HEK293 (cell line): ENCODE data around the gene PRX.

Experiments
- CTCF ChIA-PET: fragments of 350-600 bp; formaldehyde crosslinking; extraction: SDS; loops from one replicate; lab custom pipeline; 2021; ENCODE audit warnings: antibody characterized with exemption; lab: Yijun Ruan, JAX
- POLR2A ChIA-PET: fragments of 300-600 bp; formaldehyde crosslinking; extraction: SDS; loops from one replicate; lab custom pipeline; 2020; ENCODE audit warnings: antibody characterized with exemption, inconsistent platforms; lab: Yijun Ruan, JAX
- H3K27ac ChIP-seq: fragments of 200-500 bp; sonication (Bioruptor generic); 2 replicates; pipeline ENCODE4 v1.5.1; 2014; ENCODE audit warnings: low read depth, low read length, control low read depth, inconsistent platforms; ENCODE audit errors: extremely low read depth
- H3K36me3 ChIP-seq, 2 experiments: fragments of 200-500 bp in 1 of 2; sonication (Bioruptor generic) in 1 of 2; 1 replicate in 1 of 2; 2 replicates in 1 of 2; pipeline ENCODE4 v1.5.1; 2014 to 2017; ENCODE audit warnings: inconsistent platforms in 2 of 2, low read length in 2 of 2; ENCODE audit not compliant: control insufficient read depth in 2 of 2, insufficient read depth in 1 of 2
- H3K4me1 ChIP-seq: fragments of 200-500 bp; sonication (Bioruptor generic); 2 replicates; pipeline ENCODE4 v1.5.1; 2014; ENCODE audit warnings: mild to moderate bottlenecking, low read length, inconsistent platforms; ENCODE audit not compliant: control insufficient read depth, insufficient read depth
- H3K4me3 ChIP-seq: 2 replicates; pipeline ENCODE4 v1.5.1; 2011; ENCODE audit warnings: low read depth, mild to moderate bottlenecking, control low read depth, low read length, moderate library complexity
- H3K9me3 ChIP-seq: fragments of 200-500 bp; sonication (Bioruptor generic); 2 replicates; pipeline ENCODE4 v1.5.1; 2014; ENCODE audit warnings: low read depth, low read length, inconsistent platforms; ENCODE audit not compliant: control insufficient read depth, insufficient read depth
- GLIS2 ChIP-seq: fragments of 450-650 bp; formaldehyde crosslinking; IDR thresholded peaks from 2 replicates; pipeline ENCODE4 v1.5.1; 2016; ENCODE audit warnings: missing biosample characterization, missing genetic modification characterization
- KLF1 ChIP-seq: fragments of 450-650 bp; formaldehyde crosslinking; IDR thresholded peaks from 2 replicates; pipeline ENCODE4 v1.5.1; 2016; ENCODE audit warnings: missing biosample characterization, missing genetic modification characterization
- ZBTB44 ChIP-seq: fragments of 450-650 bp; IDR thresholded peaks from 2 replicates; pipeline ENCODE4 v1.5.1; 2018; ENCODE audit warnings: missing biosample characterization, mild to moderate bottlenecking, missing genetic modification characterization
- ZFP37 ChIP-seq: fragments of 450-650 bp; formaldehyde crosslinking; IDR thresholded peaks from 2 replicates; pipeline ENCODE4 v1.5.1; 2016; ENCODE audit warnings: missing biosample characterization, missing genetic modification characterization
- ZIC2 ChIP-seq: fragments of 450-650 bp; formaldehyde crosslinking; IDR thresholded peaks from 2 replicates; pipeline ENCODE4 v1.5.1; 2016; ENCODE audit warnings: missing biosample characterization, missing genetic modification characterization
- ZNF121 ChIP-seq: fragments of 450-650 bp; formaldehyde crosslinking; IDR thresholded peaks from 2 replicates; pipeline ENCODE4 v1.5.1; 2016; ENCODE audit warnings: missing biosample characterization, missing genetic modification characterization
- ZNF248 ChIP-seq: fragments of 450-650 bp; formaldehyde crosslinking; IDR thresholded peaks from 2 replicates; pipeline ENCODE4 v1.5.1; 2017; ENCODE audit warnings: missing biosample characterization, missing genetic modification characterization
- ZNF48 ChIP-seq: fragments of 450-650 bp; formaldehyde crosslinking; IDR thresholded peaks from 2 replicates; pipeline ENCODE4 v1.5.1; 2016; ENCODE audit warnings: missing biosample characterization, missing genetic modification characterization
- ZNF580 ChIP-seq: fragments of 450-650 bp; formaldehyde crosslinking; IDR thresholded peaks from 2 replicates; pipeline ENCODE4 v1.5.1; 2016; ENCODE audit warnings: missing biosample characterization, missing genetic modification characterization
- ZNF664 ChIP-seq: fragments of 450-650 bp; formaldehyde crosslinking; IDR thresholded peaks from 2 replicates; pipeline ENCODE4 v1.5.1; 2016; ENCODE audit warnings: missing biosample characterization, missing genetic modification characterization
- TF ChIP-seq, protein P1 (sequence below): fragments of 450-650 bp; formaldehyde crosslinking; IDR thresholded peaks from 2 replicates; pipeline ENCODE4 v1.5.1; 2016; ENCODE audit warnings: missing biosample characterization, missing genetic modification characterization

PRX gene

GRCh38 chr19:40414542-40415535 lies 1.7 kb upstream of the PRX start:
- Histone ChIP-seq H3K4me3 (no peak overlapping the region), H3K36me3 (no peaks in the 10 kb centered on the region; a peak in 1 of 3 replicates), H3K27ac (no peak overlapping the region), H3K4me1 (peaks cover 8% of the 10 kb centered on the region; the same call in 1 of the 2 replicates), H3K9me3 (no peaks in the 10 kb centered on the region)
- ChIA-PET CTCF (interaction anchor here (0.6 to 2.0 kb wide), 10 partner anchors 9 to 1363 kb away, joined by 3 to 9 read pairs (median 3); no protein-coding TSS in a partner anchor), POLR2A (interaction anchor here (0.6 to 5.5 kb wide), 5 partner anchors 11 to 49 kb away, joined by 4 to 38 read pairs (median 4); partner anchors contain the start of gene SERTAD1)
- TF ChIP-seq ZFP37 (tag by site-specific recombination) = no peak
- peak; percentile 23; the same call in 1 of the 2 replicates for TF ChIP-seq KLF1
- peak; percentile 75 for TF ChIP-seq GLIS2 (tag by site-specific recombination)
- TF ChIP-seq, protein P1, sequence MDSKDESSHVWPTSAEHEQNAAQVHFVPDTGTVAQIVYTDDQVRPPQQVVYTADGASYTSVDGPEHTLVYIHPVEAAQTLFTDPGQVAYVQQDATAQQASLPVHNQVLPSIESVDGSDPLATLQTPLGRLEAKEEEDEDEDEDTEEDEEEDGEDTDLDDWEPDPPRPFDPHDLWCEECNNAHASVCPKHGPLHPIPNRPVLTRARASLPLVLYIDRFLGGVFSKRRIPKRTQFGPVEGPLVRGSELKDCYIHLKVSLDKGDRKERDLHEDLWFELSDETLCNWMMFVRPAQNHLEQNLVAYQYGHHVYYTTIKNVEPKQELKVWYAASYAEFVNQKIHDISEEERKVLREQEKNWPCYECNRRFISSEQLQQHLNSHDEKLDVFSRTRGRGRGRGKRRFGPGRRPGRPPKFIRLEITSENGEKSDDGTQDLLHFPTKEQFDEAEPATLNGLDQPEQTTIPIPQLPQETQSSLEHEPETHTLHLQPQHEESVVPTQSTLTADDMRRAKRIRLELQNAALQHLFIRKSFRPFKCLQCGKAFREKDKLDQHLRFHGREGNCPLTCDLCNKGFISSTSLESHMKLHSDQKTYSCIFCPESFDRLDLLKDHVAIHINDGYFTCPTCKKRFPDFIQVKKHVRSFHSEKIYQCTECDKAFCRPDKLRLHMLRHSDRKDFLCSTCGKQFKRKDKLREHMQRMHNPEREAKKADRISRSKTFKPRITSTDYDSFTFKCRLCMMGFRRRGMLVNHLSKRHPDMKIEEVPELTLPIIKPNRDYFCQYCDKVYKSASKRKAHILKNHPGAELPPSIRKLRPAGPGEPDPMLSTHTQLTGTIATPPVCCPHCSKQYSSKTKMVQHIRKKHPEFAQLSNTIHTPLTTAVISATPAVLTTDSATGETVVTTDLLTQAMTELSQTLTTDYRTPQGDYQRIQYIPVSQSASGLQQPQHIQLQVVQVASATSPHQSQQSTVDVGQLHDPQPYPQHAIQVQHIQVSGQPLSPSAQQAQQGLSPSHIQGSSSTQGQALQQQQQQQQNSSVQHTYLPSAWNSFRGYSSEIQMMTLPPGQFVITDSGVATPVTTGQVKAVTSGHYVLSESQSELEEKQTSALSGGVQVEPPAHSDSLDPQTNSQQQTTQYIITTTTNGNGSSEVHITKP (tag by site-specific recombination) = peak; percentile 54; the same call in 1 of the 2 replicates

- ChIA-PET CTCF (interaction anchor here (0.6 to 4.4 kb wide), 9 partner anchors 8 to 222 kb away, joined by 3 to 37 read pairs (median 3); partner anchors contain the start of gene SERTAD1), POLR2A (interaction anchor here (0.6 to 5.5 kb wide), 7 partner anchors 8 to 137 kb away, joined by 3 to 38 read pairs (median 4); partner anchors contain the start of genes BLVRB, C19orf47, PLD3 and SERTAD1)
- H3K36me3 ChIP-seq = no peaks in the 10 kb centered on the region
- no peak overlapping the region for H3K4me3 ChIP-seq
- no peak overlapping the region for H3K27ac ChIP-seq
- TF ChIP-seq ZNF580 (tag by site-specific recombination) = 0 out of 2 replicates have a peak, but pooled peaks have one; percentile 19
- TF ChIP-seq ZNF48 (tag by site-specific recombination) = no peak
- no peak for TF ChIP-seq ZNF248 (tag by site-specific recombination)
- peak; percentile 55; the same call in 1 of the 2 replicates for TF ChIP-seq ZNF121 (tag by site-specific recombination)
- peaks cover 8% of the 10 kb centered on the region; the same call in 1 of the 2 replicates for H3K4me1 ChIP-seq
- no peaks in the 10 kb centered on the region for H3K9me3 ChIP-seq
Observed at GRCh38 chr19:40412866-40413265, 312 bp downstream of the PRX start.

DNA sequence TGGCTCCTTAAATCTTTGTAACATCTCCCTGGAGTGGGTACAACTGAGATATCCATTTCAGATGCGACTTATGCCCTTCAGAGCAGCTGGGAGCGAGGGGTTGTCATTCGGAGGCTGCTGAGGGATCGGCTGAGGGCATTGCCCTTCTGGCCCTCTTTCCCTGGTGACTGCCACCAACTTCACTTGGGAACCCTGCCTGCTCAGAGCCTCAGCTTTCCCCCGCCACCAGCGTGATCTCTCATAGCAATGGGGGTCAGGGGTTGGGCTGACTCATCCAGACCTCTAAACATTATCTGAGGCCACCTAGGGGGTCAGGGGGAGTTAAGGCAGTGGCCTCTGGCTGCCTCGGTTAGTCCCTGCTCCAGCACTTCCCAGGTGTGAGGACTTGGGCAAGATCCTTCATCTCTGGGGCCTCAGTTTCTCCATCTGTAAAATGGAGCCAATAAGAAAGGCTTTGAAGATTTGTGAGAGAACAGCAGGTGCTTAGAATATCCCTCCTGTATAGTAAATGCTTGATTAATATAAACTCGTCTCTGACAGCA lies 1.1 kb downstream of the PRX start:
- no peaks in the 10 kb centered on the region for H3K36me3 ChIP-seq
- H3K4me3 ChIP-seq = no peak overlapping the region
- no peaks in the 10 kb centered on the region for H3K9me3 ChIP-seq
- peaks cover 4% of the 10 kb centered on the region; the same call in 1 of the 2 replicates for H3K4me1 ChIP-seq
- TF ChIP-seq ZIC2 = peak; percentile 24; the same call in 1 of the 2 replicates
- TF ChIP-seq ZBTB44 = no peak
- 0 out of 2 replicates have a peak, but pooled peaks have one; percentile 8 for TF ChIP-seq ZNF664 (tag by site-specific recombination)
- H3K27ac ChIP-seq = no peak overlapping the region
- ChIA-PET POLR2A (interaction anchor here (0.6 to 5.5 kb wide), 6 partner anchors 8 to 137 kb away, joined by 3 to 38 read pairs (median 6); partner anchors contain the start of gene SERTAD1), CTCF (interaction anchor here (0.6 to 4.4 kb wide), 7 partner anchors 8 to 223 kb away, joined by 3 to 37 read pairs (median 4); partner anchors contain the start of gene SERTAD1)
